Peyer's patch (tissue), 4 donors: ENCODE measurements around the gene IGSF5. TPM values are rescaled to one million over a fixed set of nuclear protein-coding genes. Genes with fewer than 3 reads are reported as not detected.
"Not testable (repeated sequence)": the region's sequence is repeated elsewhere in the genome, so short reads cannot be mapped to it uniquely, and the experiment has no call there.

Experiments
- DNase-seq, 3 donors: peaks; one replicate each; pipeline ENCODE4 v3.0.0-alpha.2; 2017 to 2019
- H3K27ac ChIP-seq, 4 donors: fragments of 200-600 bp; sonication (generic); one replicate each; pipeline ENCODE4 v1.5.1; 2016 to 2019
- H3K27me3 ChIP-seq, 2 donors: fragments of 200-600 bp; sonication (generic); one replicate each; pipeline ENCODE4 v1.5.1; 2019
- H3K36me3 ChIP-seq, 3 donors: fragments of 200-600 bp; sonication (generic); one replicate each; pipeline ENCODE4 v1.5.1; 2016 to 2019
- H3K4me1 ChIP-seq, 4 donors: fragments of 200-600 bp; sonication (generic); one replicate each; pipeline ENCODE4 v1.5.1; 2016 to 2019
- H3K4me3 ChIP-seq, 4 donors: fragments of 200-600 bp; sonication (generic); 1 replicate in 3 of 4; 2 replicates in 1 of 4; pipeline ENCODE4 v1.5.1; 2016 to 2019; ENCODE audit warnings: mild to moderate bottlenecking in 1 of 4
- H3K9me3 ChIP-seq, 4 donors: fragments of 200-600 bp; sonication (generic); one replicate each; pipeline ENCODE4 v1.5.1; 2016 to 2019; ENCODE audit warnings: mild to moderate bottlenecking in 1 of 4
- CTCF ChIP-seq, 6 experiments: fragments of 450-650 bp in 4 of 6; fragments of 200-600 bp in 2 of 6; sonication (generic) in 1 of 6; IDR thresholded peaks; one replicate each; pipeline ENCODE4 v1.5.1; 2017 to 2019; ENCODE audit warnings: antibody characterized with exemption in 6 of 6, mild to moderate bottlenecking in 3 of 6, moderate library complexity in 1 of 6
- POLR2A ChIP-seq, 2 donors: fragments of 450-650 bp; IDR thresholded peaks; one replicate each; pipeline ENCODE4 v1.5.1; 2017; ENCODE audit warnings: antibody characterized with exemption in 2 of 2, mild to moderate bottlenecking in 2 of 2, moderate library complexity in 2 of 2
- total RNA-seq, 4 donors: library from RNA; depleted of rRNA; stranded (reverse); fragments of >200 nt; gene quantifications; one replicate each; pipeline ENCODE4 v1.1.0, GENCODE V29; 2016

Gene IGSF5
- total RNA-seq, 4 donors from 2014 or later, result not detected

GRCh38 chr21:39728341-39728740 lies 16.6 kb upstream of the IGSF5 start:
- Histone ChIP-seq H3K27me3 (no peaks in the 10 kb centered on the region), H3K9me3 (no peaks in the 10 kb centered on the region), H3K4me3 (no peak overlapping the region), H3K4me1 (no peaks in the 10 kb centered on the region), H3K27ac (no peak overlapping the region), H3K36me3 (no peaks in the 10 kb centered on the region)
- TF ChIP-seq CTCF (IDR thresholded peaks at IDR 0.05) (no peak), POLR2A (IDR thresholded peaks at IDR 0.05) (no peak)
- no peak for DNase-seq

GRCh38 chr21:39730418-39731157 lies 14.4 kb upstream of the IGSF5 start:
- Histone ChIP-seq H3K36me3 (no peaks in the 10 kb centered on the region), H3K4me1 (no peaks in the 10 kb centered on the region), H3K9me3 (no peaks in the 10 kb centered on the region), H3K27ac (no peak overlapping the region), H3K4me3 (no peak overlapping the region), H3K27me3 (no peaks in the 10 kb centered on the region)
- TF ChIP-seq POLR2A (IDR thresholded peaks at IDR 0.05) (no peak), CTCF (IDR thresholded peaks at IDR 0.05) (no peak)
- no peak for DNase-seq

DNA sequence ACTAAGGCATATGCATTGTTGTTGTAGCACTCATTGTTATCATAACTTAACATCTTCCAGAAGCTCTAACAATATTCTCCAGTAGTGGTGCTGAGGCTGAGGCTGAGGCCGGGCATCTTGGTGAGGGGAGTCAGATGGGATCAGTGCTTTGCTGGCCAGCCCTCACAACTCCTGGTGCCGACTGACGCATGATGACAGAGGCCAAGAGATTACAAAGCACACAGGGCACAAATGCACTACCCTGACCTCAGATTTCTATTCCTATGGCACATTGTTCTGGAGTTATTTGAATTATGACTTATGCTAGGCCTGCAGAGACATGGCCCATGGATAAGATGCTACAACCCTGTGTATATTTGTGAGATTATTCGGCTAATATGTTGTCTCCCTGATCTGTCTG lies 8.3 kb upstream of the IGSF5 start:
- Histone ChIP-seq H3K36me3 (no peaks in the 10 kb centered on the region), H3K9me3 (no peaks in the 10 kb centered on the region), H3K27ac (no peak overlapping the region), H3K4me1 (no peaks in the 10 kb centered on the region), H3K4me3 (no peak overlapping the region), H3K27me3 (no peaks in the 10 kb centered on the region)
- no peak for TF ChIP-seq CTCF (IDR thresholded peaks at IDR 0.05)
- no peak for TF ChIP-seq POLR2A (IDR thresholded peaks at IDR 0.05)
- DNase-seq, result no peak

DNA sequence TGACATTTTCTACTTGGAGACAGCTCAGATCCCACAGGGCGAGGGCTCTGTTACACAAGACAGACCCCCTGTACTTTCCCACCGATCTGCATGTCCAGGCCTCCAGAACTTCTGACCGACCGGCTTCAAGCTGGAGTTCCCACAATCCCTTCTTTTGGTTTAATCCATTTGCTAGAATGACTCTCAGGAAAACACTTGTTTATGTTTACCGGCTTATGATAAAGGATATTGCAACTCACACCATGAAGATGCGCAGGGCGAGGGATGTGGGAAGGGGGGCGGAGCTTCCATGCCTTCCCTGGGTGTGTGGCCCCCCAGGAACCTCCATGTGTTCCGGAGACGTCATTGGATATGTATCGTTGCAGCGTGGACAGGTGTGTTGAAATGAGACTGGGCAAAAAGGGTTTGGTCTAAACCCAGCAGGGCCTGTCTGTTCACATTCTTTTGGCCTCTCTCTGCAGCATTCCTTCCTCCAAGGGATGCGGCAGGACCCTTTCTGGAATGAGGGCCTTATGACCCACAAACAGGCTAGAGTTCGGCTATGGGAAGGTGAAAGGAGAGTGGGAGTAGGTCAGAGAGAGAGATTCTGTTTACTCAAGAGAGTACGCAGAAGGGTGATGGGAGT lies 7.5 kb upstream of the IGSF5 start:
- no peak for DNase-seq
- H3K36me3 ChIP-seq, result no peaks in the 10 kb centered on the region
- no peaks in the 10 kb centered on the region for H3K9me3 ChIP-seq
- H3K27ac ChIP-seq, result no peak overlapping the region
- no peaks in the 10 kb centered on the region for H3K27me3 ChIP-seq
- no peak overlapping the region for H3K4me3 ChIP-seq
- H3K4me1 ChIP-seq, result no peaks in the 10 kb centered on the region
- TF ChIP-seq CTCF (IDR thresholded peaks at IDR 0.05), result no peak
- TF ChIP-seq POLR2A (IDR thresholded peaks at IDR 0.05), result no peak

- H3K36me3 ChIP-seq, result no peaks in the 10 kb centered on the region
- no peak overlapping the region for H3K27ac ChIP-seq
- no peak for DNase-seq
- H3K27me3 ChIP-seq, result no peaks in the 10 kb centered on the region
- no peak overlapping the region for H3K4me3 ChIP-seq
- H3K9me3 ChIP-seq, result no peaks in the 10 kb centered on the region
- no peak for TF ChIP-seq CTCF (IDR thresholded peaks at IDR 0.05)
- no peak for TF ChIP-seq POLR2A (IDR thresholded peaks at IDR 0.05)
- H3K4me1 ChIP-seq, result no peaks in the 10 kb centered on the region
These were observed 6.4 kb upstream of the IGSF5 start for GRCh38 chr21:39738566-39738965.

GRCh38 chr21:39739531-39739930 lies 5.5 kb upstream of the IGSF5 start:
- not testable (repeated sequence) for DNase-seq, H3K27ac ChIP-seq, H3K9me3 ChIP-seq, H3K4me1 ChIP-seq, H3K27me3 ChIP-seq, H3K36me3 ChIP-seq, H3K4me3 ChIP-seq

GRCh38 chr21:39742561-39742960 lies 2.4 kb upstream of the IGSF5 start:
- DNase-seq, H3K4me1 ChIP-seq, H3K4me3 ChIP-seq, H3K27ac ChIP-seq, H3K27me3 ChIP-seq, H3K9me3 ChIP-seq, H3K36me3 ChIP-seq: not testable (repeated sequence)

GRCh38 chr21:39745332-39745731 lies 349 bp downstream of the IGSF5 start:
- H3K4me1 ChIP-seq, H3K27me3 ChIP-seq, H3K27ac ChIP-seq, DNase-seq, H3K4me3 ChIP-seq, H3K9me3 ChIP-seq, H3K36me3 ChIP-seq: not testable (repeated sequence)
